D341Med (cell line): ENCODE data around the gene HOXA5.
A peak's percentile ranks its signal among the peaks of the same experiment; 100 is the strongest.

Source experiments
- DNase-seq: peaks from one replicate; pipeline ENCODE4 v3.0.0; 2012; ENCODE audit warnings: low spot score

HOXA5 gene

GRCh38 chr7:27148031-27148755, 4.7 kb upstream of the HOXA5 start:
- no peak for DNase-seq

GRCh38 chr7:27147199-27148030, 3.9 kb upstream of the HOXA5 start, which contains the start of gene HOXA6:
Gene HOXA6, minus strand, starts transcription at chr7:27147774. Its CDS starts 25 bp downstream, at chr7:27147749.
- peak; percentile 37 for DNase-seq

GRCh38 chr7:27146491-27147198, 3.2 kb upstream of the HOXA5 start:
- DNase-seq = no peak

DNA sequence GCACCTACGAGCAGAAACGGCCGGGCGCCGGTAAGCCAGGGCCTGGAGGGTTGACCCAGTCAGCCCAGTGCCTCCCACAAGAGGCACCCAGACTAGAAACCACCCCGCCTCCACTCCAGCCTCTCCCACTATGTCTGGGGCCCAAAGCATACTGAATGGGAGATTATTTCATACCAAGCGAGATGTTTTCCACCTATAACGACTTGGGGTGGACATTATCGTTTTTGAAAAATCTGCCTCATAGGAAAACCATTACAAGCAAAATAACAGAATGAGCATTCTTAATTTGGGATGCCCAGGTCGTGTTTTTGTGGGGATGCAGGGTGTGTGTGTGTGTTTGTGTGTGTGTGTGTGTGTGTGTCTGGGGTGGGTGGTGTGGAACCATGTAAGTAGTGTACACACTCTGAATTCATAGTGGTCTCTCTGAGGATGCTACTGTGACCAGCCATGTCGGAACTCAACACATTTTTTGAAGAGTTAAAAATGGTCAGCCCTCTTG, 2.5 kb upstream of the HOXA5 start:
- DNase-seq = no peak

GRCh38 chr7:27145165-27145913, 1.9 kb upstream of the HOXA5 start:
- no peak for DNase-seq

DNA sequence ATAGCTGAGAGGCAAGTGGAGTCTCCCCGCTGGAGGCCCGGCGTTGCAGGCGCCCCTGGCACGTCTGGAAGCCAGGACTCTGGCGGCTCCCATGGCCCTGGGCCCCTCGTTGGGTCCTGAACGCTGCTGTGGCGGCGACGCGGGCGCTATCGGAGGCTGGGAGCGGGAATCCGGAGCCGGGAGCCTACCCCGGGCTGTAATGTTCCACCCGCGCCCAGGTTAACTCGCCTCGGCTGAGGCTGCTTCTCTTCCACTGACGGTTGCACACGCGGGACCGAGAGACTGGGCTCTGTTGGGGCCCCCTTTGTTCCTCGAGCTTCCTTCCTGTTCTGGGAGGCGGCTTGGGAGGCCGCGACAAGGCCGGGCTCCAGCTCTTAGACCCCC, 1.3 kb upstream of the HOXA5 start:
- DNase-seq = no peak

GRCh38 chr7:27143950-27144780, 684 bp upstream of the HOXA5 start:
- no peak for DNase-seq

DNA sequence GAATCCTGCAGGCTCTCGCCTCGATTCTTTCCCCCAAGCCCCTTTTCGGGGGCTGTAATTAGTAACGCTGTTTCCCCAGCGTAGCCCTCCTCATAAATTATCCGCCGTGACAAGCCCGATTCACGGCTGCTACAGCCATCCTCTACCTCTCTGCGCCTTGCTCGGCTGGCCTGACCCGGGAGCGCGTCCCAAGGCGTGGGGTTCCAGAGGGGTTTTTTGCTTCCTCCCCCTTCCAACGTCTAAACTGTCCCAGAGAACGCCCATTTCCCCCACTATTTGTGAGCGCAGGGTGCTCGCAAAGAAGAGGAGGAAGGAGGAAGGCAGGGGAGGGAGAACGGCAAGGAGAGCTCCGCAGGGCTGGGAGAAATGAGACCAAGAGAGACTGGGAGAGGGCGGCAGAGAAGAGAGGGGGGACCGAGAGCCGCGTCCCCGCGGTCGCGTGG, 880 bp downstream of the HOXA5 start:
- no peak for DNase-seq

- DNase-seq = no peak
Measured at GRCh38 chr7:27141923-27142579, 1.4 kb downstream of the HOXA5 start.

DNA sequence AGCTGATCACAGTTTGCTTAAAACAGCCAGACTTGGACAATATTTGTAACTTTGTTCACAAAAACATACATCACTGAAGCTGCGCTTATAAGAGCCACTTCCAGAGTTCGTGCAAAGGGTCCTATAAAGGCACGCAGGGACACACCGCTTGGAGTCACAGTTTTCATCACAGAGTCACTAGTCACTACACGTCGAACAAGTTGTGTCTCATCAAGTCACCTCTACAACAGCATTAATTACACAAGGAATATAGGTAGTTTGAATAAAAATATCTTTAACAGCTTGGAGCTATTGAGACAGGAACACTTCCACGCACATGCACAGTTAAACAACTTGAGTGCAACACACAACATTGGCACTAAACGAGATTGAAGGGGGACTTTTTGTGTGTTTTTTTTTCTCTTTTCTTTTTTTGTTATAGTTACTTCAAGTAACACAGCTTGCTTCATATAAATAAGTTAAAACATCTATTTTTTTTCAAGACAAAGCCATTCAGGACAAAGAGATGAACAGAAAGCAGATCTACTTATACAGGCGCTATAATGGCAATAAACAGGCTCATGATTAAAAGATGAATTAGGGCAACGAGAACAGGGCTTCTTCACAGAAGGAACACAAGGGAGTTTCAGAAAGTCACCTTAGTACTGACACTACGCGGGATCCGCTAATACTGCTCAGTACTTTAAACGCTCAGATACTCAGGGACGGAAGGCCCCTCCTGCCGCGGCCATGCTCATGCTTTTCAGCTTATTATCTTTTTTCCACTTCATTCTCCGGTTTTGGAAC, 2.2 kb downstream of the HOXA5 start:
- no peak for DNase-seq

GRCh38 chr7:27140126-27140857, 3.2 kb downstream of the HOXA5 start:
- no peak for DNase-seq

GRCh38 chr7:27139334-27140125, 4.0 kb downstream of the HOXA5 start:
- no peak for DNase-seq

DNA sequence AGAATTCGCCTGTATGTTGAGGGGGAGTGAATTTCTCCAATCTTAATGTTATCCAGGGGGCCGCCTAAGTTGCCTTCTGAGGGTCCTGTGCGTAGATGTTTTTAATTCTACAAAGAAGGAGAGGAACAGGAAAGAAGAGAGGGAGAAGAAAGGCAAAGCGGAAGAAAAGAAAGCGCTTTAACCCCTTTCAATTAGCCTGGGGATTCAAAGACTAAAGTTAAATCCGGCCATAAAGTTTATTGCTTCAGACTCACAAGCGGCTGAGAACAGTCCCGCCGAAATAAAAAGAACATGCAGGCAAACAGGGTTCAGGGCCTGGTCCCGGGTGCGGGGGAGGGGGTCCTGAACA, 4.5 kb downstream of the HOXA5 start:
- no peak for DNase-seq

DNA sequence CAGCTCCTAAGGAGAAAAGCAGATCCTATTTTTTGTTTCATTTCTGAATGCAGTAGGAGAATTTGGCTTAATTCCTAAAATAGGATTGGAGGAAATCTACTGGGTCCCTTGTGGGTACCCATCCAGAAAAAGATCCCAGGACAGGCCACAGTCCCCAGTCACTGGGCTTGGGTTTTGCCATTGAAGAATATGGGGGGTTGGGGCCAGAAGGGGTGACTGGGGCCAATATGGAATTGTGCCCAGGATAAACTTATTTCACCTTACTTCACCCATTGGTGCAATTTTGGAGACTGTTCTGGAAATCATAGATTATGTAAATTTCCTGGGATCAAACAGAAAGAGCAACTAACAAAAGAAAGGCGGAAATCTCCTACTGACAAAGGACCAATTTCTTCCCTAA, 5.0 kb downstream of the HOXA5 start:
- DNase-seq = no peak

- DNase-seq = no peak
Measured at GRCh38 chr7:27137640-27138315, 5.7 kb downstream of the HOXA5 start.

- no peak for DNase-seq
Measured at GRCh38 chr7:27134392-27134791, 9.1 kb downstream of the HOXA5 start.

- no peak for DNase-seq
Measured at GRCh38 chr7:27133409-27134231, 9.9 kb downstream of the HOXA5 start.
